K562 (cell line): Measurements from ENCODE around the gene TEX264. TPM values are rescaled to one million over a fixed set of nuclear protein-coding genes. Genes with fewer than 3 reads are reported as not detected.

Experiments
- ATAC-seq: fragments of 200-7000 bp; cut with Tn5 transposase; 3 replicates; pipeline ENCODE4 v1.9.1; 2020; ENCODE audit warnings: moderate library complexity
- BruUV-seq: library from RNA; stranded (reverse); fragments of 400-500 nt; replicated peaks from 2 replicates; lab custom pipeline; 2021; lab: Mats Ljungman, UMichigan
- CTCF ChIA-PET: fragments of 300-600 bp; formaldehyde crosslinking; extraction: SDS; loops from one replicate; lab custom pipeline; 2021; ENCODE audit warnings: low intra/inter-chr PET ratio; lab: Yijun Ruan, JAX
- POLR2A ChIA-PET: fragments of 300-600, 350-650 bp; sonication (Branson Sonifier 250); formaldehyde crosslinking; extraction: SDS; loops from one replicate; lab custom pipeline; 2021; ENCODE audit warnings: antibody characterized with exemption, inconsistent platforms; lab: Yijun Ruan, JAX
- DNase-seq, 4 experiments: peaks; one replicate each; pipeline versions ENCODE4 v3.0.0 to v3.0.0-alpha.2; 2011 to 2018; ENCODE audit warnings: low spot score in 3 of 4, mixed read lengths in 3 of 4; ENCODE audit errors: extremely low read depth in 1 of 4
- FAIRE-seq: peaks from 2 replicates; lab custom pipeline; 2011; peaks lifted over from hg19 to GRCh38; lab: Jason Lieb, UNC
- H2AFZ ChIP-seq: 2 replicates; pipeline ENCODE4 v1.6.0; 2011; ENCODE audit warnings: low read depth, low read length, control low read depth, inconsistent platforms
- H3K27ac ChIP-seq: fragments of 200-600 bp; 3 replicates; pipeline ENCODE4 v1.8.0; 2011; ENCODE audit warnings: low read depth, mild to moderate bottlenecking, control low read depth, inconsistent platforms, low read length, moderate library complexity, mixed read lengths; ENCODE audit errors: extremely low read depth
- H3K27me3 ChIP-seq, 2 experiments: fragments of 300-600 bp in 1 of 2; 2 replicates in 1 of 2; 3 replicates in 1 of 2; pipeline versions ENCODE4 v1.6.0 to v1.8.0; 2011; ENCODE audit warnings: inconsistent platforms in 2 of 2, low read length in 2 of 2, mild to moderate bottlenecking in 1 of 2, mixed read lengths in 1 of 2, moderate library complexity in 1 of 2; ENCODE audit not compliant: control insufficient read depth in 2 of 2, insufficient read depth in 2 of 2
- H3K36me3 ChIP-seq: fragments of 300-600 bp; 3 replicates; pipeline ENCODE4 v1.8.0; 2011; ENCODE audit warnings: mild to moderate bottlenecking, low read length, inconsistent platforms; ENCODE audit not compliant: control insufficient read depth, insufficient read depth
- H3K4me1 ChIP-seq, 2 experiments: fragments of 200-600 bp in 1 of 2; replicated peaks in 1 of 2; 2 replicates in 1 of 2; 3 replicates in 1 of 2; pipeline versions ENCODE4 v1.5.1 to v1.8.0; 2011; ENCODE audit warnings: inconsistent platforms in 2 of 2, low read length in 2 of 2, mild to moderate bottlenecking in 1 of 2, mixed read lengths in 1 of 2, moderate library complexity in 1 of 2; ENCODE audit not compliant: control insufficient read depth in 2 of 2, insufficient read depth in 2 of 2
- H3K4me2 ChIP-seq: 2 replicates; pipeline ENCODE4 v1.6.1; 2011; ENCODE audit warnings: low read length, control low read depth, inconsistent platforms, mixed read lengths; ENCODE audit not compliant: insufficient read depth
- H3K4me3 ChIP-seq: fragments of 200-600 bp; sonication (generic), shearing (Covaris generic); 2 replicates; pipeline ENCODE4 v1.5.1; 2016; ENCODE audit warnings: control low read depth, inconsistent platforms
- H3K79me2 ChIP-seq: fragments of 200-600 bp; 3 replicates; pipeline ENCODE4 v1.8.0; 2011; ENCODE audit warnings: low read length, inconsistent platforms; ENCODE audit not compliant: control insufficient read depth, insufficient read depth
- H3K9ac ChIP-seq, 2 experiments: 2 replicates each; pipeline versions ENCODE4 v1.6.0 to v1.6.1; 2011; ENCODE audit warnings: low read depth in 2 of 2, low read length in 2 of 2, control low read depth in 1 of 2, inconsistent platforms in 1 of 2, mild to moderate bottlenecking in 1 of 2, mixed read lengths in 1 of 2; ENCODE audit not compliant: insufficient read depth in 1 of 2
- H3K9me1 ChIP-seq: one replicate; pipeline ENCODE4 v1.6.0; 2011; ENCODE audit warnings: inconsistent platforms, mild to moderate bottlenecking, low read length, moderate library complexity; ENCODE audit not compliant: control insufficient read depth, insufficient read depth
- H3K9me3 ChIP-seq: replicated peaks from 2 replicates; pipeline ENCODE4 v1.5.1; 2011; ENCODE audit warnings: low read depth, low read length, inconsistent platforms; ENCODE audit not compliant: control insufficient read depth, insufficient read depth
- H4K20me1 ChIP-seq: replicated peaks from 2 replicates; pipeline ENCODE4 v1.6.1; 2011; ENCODE audit warnings: low read length, inconsistent platforms, mixed read lengths; ENCODE audit not compliant: control insufficient read depth, insufficient read depth
- DDX20 ChIP-seq: fragments of 450-650 bp; IDR thresholded peaks from 2 replicates; pipeline ENCODE4 v1.6.1; 2016; ENCODE audit warnings: missing genetic modification characterization, low read depth, mild to moderate bottlenecking, missing compliant biosample characterization, moderate library complexity
- HCFC1 ChIP-seq: IDR thresholded peaks from 2 replicates; pipeline ENCODE4 v1.6.1; 2012; ENCODE audit warnings: low read depth, low read length, improper control_type of control experiment
- ILF3 ChIP-seq: fragments of 450-650 bp; IDR thresholded peaks from 2 replicates; pipeline ENCODE4 v1.6.1; 2018; ENCODE audit warnings: antibody characterized with exemption, mild to moderate bottlenecking, moderate library complexity, borderline replicate concordance
- MIER1 ChIP-seq: fragments of 450-650 bp; IDR thresholded peaks from 2 replicates; pipeline ENCODE4 v1.6.1; 2016; ENCODE audit warnings: antibody characterized with exemption, mild to moderate bottlenecking, low read depth
- MTA2 ChIP-seq: fragments of 450-650 bp; IDR thresholded peaks from 2 replicates; pipeline ENCODE4 v1.6.1; 2016; ENCODE audit warnings: low read depth
- NFE2 ChIP-seq: IDR thresholded peaks from 2 replicates; pipeline ENCODE4 v1.6.1; 2014; ENCODE audit warnings: antibody characterized with exemption, low read depth
- PHF21A ChIP-seq: fragments of 450-650 bp; IDR thresholded peaks from 2 replicates; pipeline ENCODE4 v1.6.1; 2017; ENCODE audit warnings: low read depth, borderline replicate concordance
- ZBTB5 ChIP-seq: fragments of 450-650 bp; IDR thresholded peaks from 2 replicates; pipeline ENCODE4 v1.6.1; 2017; ENCODE audit warnings: antibody characterized with exemption
- WGBS: fragments of 100-300 bp; shearing (Covaris generic); methylation state at CpG from one replicate; pipeline ENCODE4 v1.1.6; 2016; ENCODE audit warnings: low coverage, mixed read lengths; ENCODE audit not compliant: insufficient coverage; ENCODE audit errors: missing lambda C conversion rate; 5-methylcytosine and 5-hydroxymethylcytosine counted together
- in situ Hi-C: fragments of 300-500 bp; cut with MboI; formaldehyde crosslinking; loops from 4 replicates; pipeline ENCODE4 v1.15.0; 2018; ENCODE audit warnings: inconsistent platforms, mixed read lengths
- intact Hi-C: fragments of 100-400 bp; cut with micrococcal nuclease; formaldehyde crosslinking; loops from 2 replicates; pipeline ENCODE4 v1.14.2; 2022
- polyA plus RNA-seq, 8 experiments: library from polyadenylated mRNA; depleted of rRNA in 4 of 8; stranded (reverse) in 5 of 8; unstranded in 3 of 8; fragments of >200 nt; fragmentation: Nextera tagmentation in 2 of 8; fragmentation: Illumina TruSeq in 1 of 8; extraction: Ambion mirVana in 2 of 8; extraction: Trizol in 1 of 8; gene quantifications; 2 replicates each; pipeline versions ENCODE4 v1.2.1 to v1.2.3, GENCODE V29; 2011 to 2014; ENCODE audit warnings: inconsistent platforms in 1 of 8, missing spikeins in 1 of 8
- total RNA-seq, 7 experiments: library from RNA; depleted of rRNA in 6 of 7; stranded (reverse); fragments of >200 nt in 6 of 7; fragmentation: Illumina TruSeq in 2 of 7; extraction: Trizol in 2 of 7; gene quantifications; 2 replicates each; pipeline versions ENCODE4 v1.2.1 to v1.2.3, GENCODE V29; 2011 to 2021; ENCODE audit warnings: low replicate concordance in 1 of 7

TEX264 gene
- total and polyA plus RNA-seq, 9 of the 15 experiments (the other 6 are each of a cell fraction or from before 2014, with no cell fraction given): 4.1 to 47.0 (median 31.0) TPM

GRCh38 chr3:51715977-51716294, 44.9 kb downstream of the TEX264 start:
- intact Hi-C loops (loop anchor here (5.0 kb wide), 1 partner anchor 86 kb away; no protein-coding TSS in a partner anchor), in situ Hi-C loops (no loop called here)
- H4K20me1 ChIP-seq: no peaks in the 10 kb centered on the region
- DNase-seq (no peak), FAIRE-seq (no peak)
- no peak overlapping the region for H3K4me2 ChIP-seq
- H3K79me2 ChIP-seq: no peaks in the 10 kb centered on the region
- H3K9ac ChIP-seq: no peak overlapping the region
- no peak overlapping the region for H3K27ac ChIP-seq
- TF ChIP-seq MIER1: no peak
- TF ChIP-seq ZBTB5: no peak
- TF ChIP-seq DDX20: no peak
- TF ChIP-seq PHF21A: no peak
- no peak for TF ChIP-seq MTA2
- no peak for TF ChIP-seq HCFC1
- no peak for TF ChIP-seq NFE2
- TF ChIP-seq ILF3: no peak
- TF ChIP-seq, all 486 proteins: peak for 0
- CTCF ChIA-PET: no interaction called here
- WGBS: 0% methylated on average over 4 of the region's 8 CpGs
- no peak overlapping the region for H2AFZ ChIP-seq
- H3K4me3 ChIP-seq: no peak overlapping the region
- H3K36me3 ChIP-seq: no peaks in the 10 kb centered on the region
- no peaks in the 10 kb centered on the region for H3K9me1 ChIP-seq
- peaks cover 0 to 62% of the 10 kb centered on the region in 2 experiments; a peak in 4 of 5 replicates for H3K27me3 ChIP-seq
- POLR2A ChIA-PET: interaction anchor here (0.7 to 1.2 kb wide), 2 partner anchors 15 to 118 kb away, joined by 3 to 4 read pairs; no protein-coding TSS in a partner anchor
- BruUV-seq: no TSS peak
- no peaks in the 10 kb centered on the region for H3K9me3 ChIP-seq
- no peak for ATAC-seq
- no peaks in the 10 kb centered on the region; a peak in 1 of 5 replicates for H3K4me1 ChIP-seq
